Measurements from ENCODE around the gene ABHD16A. TPM values are rescaled to one million over a fixed set of nuclear protein-coding genes. Genes with fewer than 3 reads are reported as not detected.

The ABHD16A gene
- total RNA-seq, 1 experiment from 2014 or later: 89.9 TPM

GRCh38 chr6:31720196-31720770 is 17.2 kb upstream of the ABHD16A start:
- Mint-ChIP-seq H3K27ac (ENCODE audit: unreplicated experiment) (no peak overlapping the region), H3K36me3 (ENCODE audit: insufficient read depth, unreplicated experiment) (peaks cover 13% of the 10 kb centered on the region), H3K27me3 (ENCODE audit: unreplicated experiment) (peaks cover 15% of the 10 kb centered on the region), H3K9me3 (ENCODE audit: low read depth, unreplicated experiment) (no peaks in the 10 kb centered on the region), H3K4me3 (ENCODE audit: low read depth, unreplicated experiment) (no peak overlapping the region), H3K4me1 (ENCODE audit: low read depth, unreplicated experiment) (peaks cover 34% of the 10 kb centered on the region)
- DNase-seq: no peak
- TF ChIP-seq, protein P1, sequence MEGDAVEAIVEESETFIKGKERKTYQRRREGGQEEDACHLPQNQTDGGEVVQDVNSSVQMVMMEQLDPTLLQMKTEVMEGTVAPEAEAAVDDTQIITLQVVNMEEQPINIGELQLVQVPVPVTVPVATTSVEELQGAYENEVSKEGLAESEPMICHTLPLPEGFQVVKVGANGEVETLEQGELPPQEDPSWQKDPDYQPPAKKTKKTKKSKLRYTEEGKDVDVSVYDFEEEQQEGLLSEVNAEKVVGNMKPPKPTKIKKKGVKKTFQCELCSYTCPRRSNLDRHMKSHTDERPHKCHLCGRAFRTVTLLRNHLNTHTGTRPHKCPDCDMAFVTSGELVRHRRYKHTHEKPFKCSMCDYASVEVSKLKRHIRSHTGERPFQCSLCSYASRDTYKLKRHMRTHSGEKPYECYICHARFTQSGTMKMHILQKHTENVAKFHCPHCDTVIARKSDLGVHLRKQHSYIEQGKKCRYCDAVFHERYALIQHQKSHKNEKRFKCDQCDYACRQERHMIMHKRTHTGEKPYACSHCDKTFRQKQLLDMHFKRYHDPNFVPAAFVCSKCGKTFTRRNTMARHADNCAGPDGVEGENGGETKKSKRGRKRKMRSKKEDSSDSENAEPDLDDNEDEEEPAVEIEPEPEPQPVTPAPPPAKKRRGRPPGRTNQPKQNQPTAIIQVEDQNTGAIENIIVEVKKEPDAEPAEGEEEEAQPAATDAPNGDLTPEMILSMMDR (IDR thresholded peaks at IDR 0.05; ENCODE audit: unreplicated experiment): no peak
- CTCF ChIA-PET: interaction anchor here (1.0 kb wide), 1 partner anchor 19 kb away, joined by 5 read pairs; the partner anchor contains the start of gene MSH5
- no TSS peak for BruUV-seq (replicated peaks)
- intact Hi-C loops (cut with micrococcal nuclease; ENCODE audit: unreplicated experiment): no loop called here

DNA sequence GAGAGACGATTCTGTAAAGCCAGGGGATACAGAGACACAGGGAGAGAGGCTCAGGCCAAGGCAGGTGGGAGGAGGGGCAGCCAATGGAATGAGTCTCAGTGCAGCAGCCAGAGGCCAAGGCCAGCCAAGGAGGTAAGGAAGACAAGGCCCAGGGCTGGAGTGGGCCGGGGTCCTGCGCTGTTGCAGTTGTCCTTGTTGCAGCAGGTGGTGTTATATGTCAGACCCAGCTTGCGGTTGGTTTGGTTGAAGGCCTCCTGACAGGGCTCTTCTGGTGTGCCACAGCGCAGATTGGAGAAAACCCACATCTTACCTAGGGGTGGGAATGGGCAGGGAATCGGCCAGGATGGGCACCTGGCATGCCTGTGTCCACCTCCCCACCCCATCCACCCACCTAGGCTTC is 15.9 kb upstream of the ABHD16A start:
- Mint-ChIP-seq H3K36me3 (ENCODE audit: insufficient read depth, unreplicated experiment) (peaks cover 12% of the 10 kb centered on the region), H3K4me1 (ENCODE audit: low read depth, unreplicated experiment) (peaks cover 34% of the 10 kb centered on the region), H3K27me3 (ENCODE audit: unreplicated experiment) (peaks cover 22% of the 10 kb centered on the region), H3K27ac (ENCODE audit: unreplicated experiment) (peak overlapping the region; percentile 26), H3K9me3 (ENCODE audit: low read depth, unreplicated experiment) (no peaks in the 10 kb centered on the region), H3K4me3 (ENCODE audit: low read depth, unreplicated experiment) (no peak overlapping the region)
- intact Hi-C loops (cut with micrococcal nuclease; ENCODE audit: unreplicated experiment): no loop called here
- TF ChIP-seq, protein P1 (IDR thresholded peaks at IDR 0.05; ENCODE audit: unreplicated experiment): no peak
- DNase-seq: no peak
- no TSS peak for BruUV-seq (replicated peaks)
- CTCF ChIA-PET: interaction anchor here (0.5 kb wide), 1 partner anchor 68 kb away, joined by 6 read pairs; no protein-coding TSS in a partner anchor

DNA sequence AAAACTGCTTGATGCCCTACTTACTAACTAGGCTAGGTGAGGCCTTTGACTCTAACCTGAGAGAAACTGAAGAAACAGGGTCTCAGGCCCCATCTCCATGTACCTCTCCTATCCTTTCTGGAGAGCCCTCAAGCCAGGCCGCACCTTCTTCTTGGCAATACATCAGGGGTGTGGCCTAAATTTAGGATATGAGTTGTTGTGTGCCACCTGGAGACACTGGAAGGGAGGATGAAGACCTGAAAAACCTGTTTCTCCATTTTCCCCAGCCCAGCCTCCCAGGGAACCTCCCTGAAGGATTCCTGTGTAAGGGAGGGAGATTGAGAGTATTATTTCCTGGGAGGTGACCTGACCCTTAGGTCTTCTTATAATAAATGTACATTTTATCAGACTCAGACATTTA is 15.1 kb upstream of the ABHD16A start:
- CTCF ChIA-PET: no interaction called here
- no peak overlapping the region for H3K4me3 Mint-ChIP-seq (ENCODE audit: low read depth, unreplicated experiment)
- intact Hi-C loops (cut with micrococcal nuclease; ENCODE audit: unreplicated experiment): no loop called here
- peaks cover 7% of the 10 kb centered on the region for H3K36me3 Mint-ChIP-seq (ENCODE audit: insufficient read depth, unreplicated experiment)
- peak; percentile 88 for DNase-seq
- peak overlapping the region; percentile 26 for H3K27ac Mint-ChIP-seq (ENCODE audit: unreplicated experiment)
- H3K27me3 Mint-ChIP-seq (ENCODE audit: unreplicated experiment): peaks cover 29% of the 10 kb centered on the region
- no peaks in the 10 kb centered on the region for H3K9me3 Mint-ChIP-seq (ENCODE audit: low read depth, unreplicated experiment)
- BruUV-seq (replicated peaks): no TSS peak
- TF ChIP-seq, protein P1 (IDR thresholded peaks at IDR 0.05; ENCODE audit: unreplicated experiment): no peak
- H3K4me1 Mint-ChIP-seq (ENCODE audit: low read depth, unreplicated experiment): peaks cover 34% of the 10 kb centered on the region

- H3K4me1 Mint-ChIP-seq (ENCODE audit: low read depth, unreplicated experiment): peaks cover 34% of the 10 kb centered on the region
- H3K27me3 Mint-ChIP-seq (ENCODE audit: unreplicated experiment): peaks cover 35% of the 10 kb centered on the region
- intact Hi-C loops (cut with micrococcal nuclease; ENCODE audit: unreplicated experiment): no loop called here
- TF ChIP-seq, protein P1 (IDR thresholded peaks at IDR 0.05; ENCODE audit: unreplicated experiment): peak; percentile 58
- H3K4me3 Mint-ChIP-seq (ENCODE audit: low read depth, unreplicated experiment): peak overlapping the region; percentile 24
- CTCF ChIA-PET: interaction anchor here (0.5 to 0.6 kb wide), 2 partner anchors 9 to 20 kb away, joined by 3 to 10 read pairs; no protein-coding TSS in a partner anchor
- H3K27ac Mint-ChIP-seq (ENCODE audit: unreplicated experiment): peak overlapping the region; percentile 26
- DNase-seq: peak; percentile 77
- no peaks in the 10 kb centered on the region for H3K9me3 Mint-ChIP-seq (ENCODE audit: low read depth, unreplicated experiment)
- H3K36me3 Mint-ChIP-seq (ENCODE audit: insufficient read depth, unreplicated experiment): peaks cover 7% of the 10 kb centered on the region
- BruUV-seq (replicated peaks): no TSS peak
These were observed 14.5 kb upstream of the ABHD16A start for GRCh38 chr6:31717499-31718222.
